HG03060 (cell line): Measurements from ENCODE around the gene SMAD3.
"Not testable (repeated sequence)": the region's sequence is repeated elsewhere in the genome, so short reads cannot be mapped to it uniquely, and the experiment has no call there.

Experiments used
- ATAC-seq: cut with Tn5 transposase; IDR thresholded peaks from one replicate; pipeline ENCODE4 v1.9.1; 2021; ENCODE audit warnings: low read depth, moderate number of reproducible peaks; ENCODE audit not compliant: unreplicated experiment

The SMAD3 gene

GRCh38 chr15:67065531-67066005 lies at the start of gene SMAD3:
TSS of gene SMAD3 (plus strand) at chr15:67065602. CDS start at chr15:67066155, 553 bp downstream.
- ATAC-seq = no peak

GRCh38 chr15:67017311-67017710 lies 48.1 kb upstream of the SMAD3 start:
- ATAC-seq = no peak

GRCh38 chr15:67018026-67018425 lies 47.4 kb upstream of the SMAD3 start:
- ATAC-seq = no peak

- ATAC-seq = no peak
Observed at GRCh38 chr15:67018441-67018840, 47.0 kb upstream of the SMAD3 start.

- no peak for ATAC-seq
Observed at GRCh38 chr15:67019069-67019468, 46.3 kb upstream of the SMAD3 start.

- ATAC-seq = no peak
Observed at GRCh38 chr15:67019884-67020520, 45.4 kb upstream of the SMAD3 start.

GRCh38 chr15:67020668-67021067 lies 44.7 kb upstream of the SMAD3 start:
- ATAC-seq = not testable (repeated sequence)

- ATAC-seq = no peak
Observed at GRCh38 chr15:67021455-67021854, 43.9 kb upstream of the SMAD3 start.

- no peak for ATAC-seq
Observed at GRCh38 chr15:67022587-67023105, 42.8 kb upstream of the SMAD3 start.

GRCh38 chr15:67023517-67024313 lies 41.7 kb upstream of the SMAD3 start:
- no peak for ATAC-seq

GRCh38 chr15:67024314-67024997 lies 40.9 kb upstream of the SMAD3 start:
- ATAC-seq = no peak

- no peak for ATAC-seq
Observed at GRCh38 chr15:67024998-67025368, 40.4 kb upstream of the SMAD3 start.

- no peak for ATAC-seq
Observed at GRCh38 chr15:67025719-67026609, 39.4 kb upstream of the SMAD3 start.

- no peak for ATAC-seq
Observed at GRCh38 chr15:67026610-67026967, 38.8 kb upstream of the SMAD3 start.

GRCh38 chr15:67028440-67028839 lies 37.0 kb upstream of the SMAD3 start:
- not testable (repeated sequence) for ATAC-seq

GRCh38 chr15:67030036-67030762 lies 35.2 kb upstream of the SMAD3 start:
- ATAC-seq = no peak

GRCh38 chr15:67031331-67031730 lies 34.1 kb upstream of the SMAD3 start:
- ATAC-seq = no peak

GRCh38 chr15:67032608-67033007 lies 32.8 kb upstream of the SMAD3 start:
- no peak for ATAC-seq

- ATAC-seq = no peak
Observed at GRCh38 chr15:67033012-67033411, 32.4 kb upstream of the SMAD3 start.
